ENCODE measurements around the gene MIA2.
"Not testable (repeated sequence)": the region's sequence is repeated elsewhere in the genome, so short reads cannot be mapped to it uniquely, and the experiment has no call there.

Gene MIA2

DNA sequence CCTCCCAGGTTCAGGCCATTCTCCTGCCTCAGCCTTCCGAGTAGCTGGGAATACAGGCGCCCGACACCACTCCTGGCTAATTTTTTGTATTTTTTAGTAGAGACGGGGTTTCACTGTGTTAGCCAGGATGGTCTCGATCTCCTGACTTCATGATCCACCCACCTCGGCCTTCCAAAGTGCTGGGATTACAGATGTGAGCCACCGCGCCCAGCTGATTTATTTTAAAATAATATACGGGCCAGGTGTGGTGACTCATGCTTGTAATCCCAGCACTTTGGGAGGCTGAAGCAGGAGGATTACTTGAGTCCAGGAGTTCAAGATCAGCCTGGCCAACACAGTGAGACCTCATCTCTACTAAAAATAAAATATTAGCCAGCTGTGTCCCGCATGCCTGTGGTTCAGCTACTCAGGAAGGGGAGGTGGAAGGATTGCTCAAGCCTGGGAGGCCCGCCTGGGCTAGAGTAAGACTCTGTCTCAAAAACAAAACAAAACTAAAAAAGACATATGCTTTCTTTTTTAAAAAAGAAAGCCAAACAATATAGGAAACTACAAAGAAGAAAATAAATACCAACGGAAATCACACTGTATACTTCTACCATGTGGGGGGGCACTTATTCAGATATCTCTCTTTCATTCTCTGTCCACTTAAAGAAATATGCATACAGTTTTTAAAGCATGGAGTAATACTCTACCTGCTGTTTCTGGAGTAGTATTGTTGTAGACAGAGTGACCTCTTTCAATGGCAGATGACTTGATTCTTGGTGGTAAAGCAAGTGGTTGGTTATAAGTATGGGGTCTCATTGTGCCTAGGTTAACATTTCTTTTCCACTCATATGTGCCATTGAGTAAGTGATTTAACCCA, 930 bp upstream of the MIA2 start:
- no peak for FAIRE-seq
- TF ChIP-seq, protein P1, sequence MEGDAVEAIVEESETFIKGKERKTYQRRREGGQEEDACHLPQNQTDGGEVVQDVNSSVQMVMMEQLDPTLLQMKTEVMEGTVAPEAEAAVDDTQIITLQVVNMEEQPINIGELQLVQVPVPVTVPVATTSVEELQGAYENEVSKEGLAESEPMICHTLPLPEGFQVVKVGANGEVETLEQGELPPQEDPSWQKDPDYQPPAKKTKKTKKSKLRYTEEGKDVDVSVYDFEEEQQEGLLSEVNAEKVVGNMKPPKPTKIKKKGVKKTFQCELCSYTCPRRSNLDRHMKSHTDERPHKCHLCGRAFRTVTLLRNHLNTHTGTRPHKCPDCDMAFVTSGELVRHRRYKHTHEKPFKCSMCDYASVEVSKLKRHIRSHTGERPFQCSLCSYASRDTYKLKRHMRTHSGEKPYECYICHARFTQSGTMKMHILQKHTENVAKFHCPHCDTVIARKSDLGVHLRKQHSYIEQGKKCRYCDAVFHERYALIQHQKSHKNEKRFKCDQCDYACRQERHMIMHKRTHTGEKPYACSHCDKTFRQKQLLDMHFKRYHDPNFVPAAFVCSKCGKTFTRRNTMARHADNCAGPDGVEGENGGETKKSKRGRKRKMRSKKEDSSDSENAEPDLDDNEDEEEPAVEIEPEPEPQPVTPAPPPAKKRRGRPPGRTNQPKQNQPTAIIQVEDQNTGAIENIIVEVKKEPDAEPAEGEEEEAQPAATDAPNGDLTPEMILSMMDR (IDR thresholded peaks at IDR 0.05; ENCODE audit: insufficient read depth, missing control alignments) = no peak
- no peak for DNase-seq (ENCODE audit: insufficient read length, low spot score)

DNA sequence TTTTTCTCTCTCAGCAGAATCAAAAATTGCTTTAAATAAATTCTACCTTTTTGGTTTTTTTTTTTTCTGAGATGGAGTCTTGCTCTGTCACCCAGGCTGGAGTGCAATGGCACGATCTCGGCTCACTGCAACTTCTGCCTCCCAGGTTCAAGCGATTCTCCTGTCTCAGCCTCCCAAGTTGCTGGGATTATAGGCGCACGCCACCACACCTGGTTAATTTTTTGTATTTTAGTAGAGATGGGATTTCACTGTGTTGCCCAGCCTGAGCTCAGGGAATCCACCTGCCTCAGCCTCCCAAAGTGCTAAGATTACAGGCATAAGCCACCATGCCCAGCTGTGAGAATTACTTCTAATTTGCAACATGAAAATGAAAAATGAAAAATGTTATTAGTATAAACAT, 1.3 kb downstream of the MIA2 start:
- FAIRE-seq; DNase-seq (ENCODE audit: insufficient read length, low spot score): not testable (repeated sequence)

DNA sequence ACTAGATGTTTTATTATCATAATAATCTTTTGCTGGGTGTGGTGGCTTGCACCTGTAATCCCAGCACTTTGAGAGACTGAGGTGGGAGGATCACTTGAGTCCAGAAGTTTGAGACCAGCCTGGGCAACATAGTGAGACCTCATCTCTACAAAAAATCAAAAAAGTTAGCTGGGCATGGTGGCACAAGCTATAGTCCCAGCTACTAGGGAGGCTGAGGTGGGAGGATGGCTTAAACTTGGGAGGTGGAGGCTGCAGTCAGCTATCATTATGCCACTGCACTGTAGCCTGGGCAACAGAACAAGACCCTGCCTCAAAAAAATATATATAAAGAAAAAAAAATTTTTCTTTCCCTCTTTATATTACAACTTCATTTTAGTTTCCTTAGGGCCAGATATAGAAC, 1.8 kb downstream of the MIA2 start:
- not testable (repeated sequence) for DNase-seq (ENCODE audit: insufficient read length, low spot score); FAIRE-seq

DNA sequence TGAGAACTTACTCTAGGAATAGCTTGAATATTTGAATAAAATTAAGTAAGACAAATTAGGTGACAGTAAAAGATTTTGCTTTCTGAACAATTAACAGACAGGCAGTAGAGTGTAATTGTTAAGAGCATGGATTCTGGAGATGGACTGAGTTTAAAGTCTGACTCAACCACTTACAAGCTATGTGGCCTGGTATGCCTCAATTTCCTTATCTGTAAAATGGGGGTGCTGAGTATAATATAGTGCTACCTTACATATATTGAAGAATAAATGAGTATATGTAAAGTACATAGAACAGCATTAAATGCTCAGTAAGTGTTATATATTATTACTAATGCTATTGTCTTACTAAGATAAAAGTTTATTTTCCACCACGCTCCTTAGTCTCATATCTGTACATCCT, 7.1 kb downstream of the MIA2 start:
- DNase-seq (ENCODE audit: insufficient read length, low spot score) (no peak), FAIRE-seq (no peak)
- TF ChIP-seq, protein P1 (IDR thresholded peaks at IDR 0.05; ENCODE audit: insufficient read depth, missing control alignments) = no peak

DNA sequence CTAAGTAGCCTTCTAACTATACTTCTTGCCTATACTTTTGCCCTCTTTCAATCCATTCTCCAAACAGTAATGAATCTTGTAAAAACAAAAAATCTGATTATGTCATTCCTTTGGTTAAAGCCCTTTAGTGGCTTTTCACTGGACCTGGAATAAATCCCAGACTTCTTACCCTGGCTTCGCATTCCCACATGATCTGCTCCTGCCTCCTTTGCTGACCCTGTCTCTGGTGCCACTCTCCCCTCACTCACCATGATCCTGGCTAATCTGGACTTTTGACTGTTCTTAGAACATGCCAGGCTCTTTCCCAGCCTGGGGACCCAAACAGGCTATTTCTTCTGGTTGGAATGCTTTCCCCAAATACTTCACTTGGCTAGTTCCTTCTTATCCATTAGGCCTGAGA, 7.9 kb downstream of the MIA2 start:
- TF ChIP-seq, protein P1 (IDR thresholded peaks at IDR 0.05; ENCODE audit: insufficient read depth, missing control alignments) = no peak
- FAIRE-seq (no peak), DNase-seq (ENCODE audit: insufficient read length, low spot score) (no peak)

DNA sequence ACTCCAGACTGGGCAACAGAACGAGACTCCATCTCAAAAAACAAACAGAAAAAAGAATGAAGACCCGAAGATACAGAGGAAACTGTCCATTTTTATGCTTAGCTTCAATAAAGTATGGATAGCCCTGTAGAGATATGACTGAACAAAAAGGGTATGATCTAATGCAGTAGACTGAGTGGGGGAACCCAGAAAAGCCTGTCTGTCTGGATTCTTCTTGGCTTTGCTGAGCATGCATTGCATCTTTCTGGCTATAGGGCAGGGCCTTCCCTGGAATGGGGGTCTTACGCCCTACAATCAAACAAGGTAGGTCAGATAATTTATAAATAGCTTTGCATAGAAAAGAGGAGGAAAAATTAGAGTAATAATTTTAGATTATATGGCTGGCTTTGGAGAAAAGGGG, 10.1 kb downstream of the MIA2 start:
- TF ChIP-seq, protein P1 (IDR thresholded peaks at IDR 0.05; ENCODE audit: insufficient read depth, missing control alignments) = no peak
- DNase-seq (ENCODE audit: insufficient read length, low spot score) = no peak
- no peak for FAIRE-seq

DNA sequence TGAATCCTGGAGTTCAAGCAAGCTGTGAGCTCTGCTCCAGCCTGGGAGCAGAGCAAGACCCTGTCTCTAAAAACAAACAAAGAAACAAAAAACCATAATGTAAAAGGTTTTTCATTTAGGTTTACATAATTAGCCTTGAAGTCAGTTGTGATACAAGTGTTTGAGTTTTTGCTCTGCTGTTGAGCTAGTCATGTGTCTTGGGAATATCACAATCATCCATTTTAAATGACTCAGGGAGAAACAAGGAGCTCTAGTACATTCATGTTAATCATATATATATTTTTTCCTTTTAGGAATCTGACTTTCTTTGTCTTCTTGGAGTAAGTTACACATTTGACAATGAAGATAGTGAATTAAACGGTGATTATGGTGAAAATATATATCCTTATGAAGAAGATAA, 12.9 kb downstream of the MIA2 start:
- DNase-seq (ENCODE audit: insufficient read length, low spot score) (no peak), FAIRE-seq (no peak)
- TF ChIP-seq, protein P1 (IDR thresholded peaks at IDR 0.05; ENCODE audit: insufficient read depth, missing control alignments) = no peak

DNA sequence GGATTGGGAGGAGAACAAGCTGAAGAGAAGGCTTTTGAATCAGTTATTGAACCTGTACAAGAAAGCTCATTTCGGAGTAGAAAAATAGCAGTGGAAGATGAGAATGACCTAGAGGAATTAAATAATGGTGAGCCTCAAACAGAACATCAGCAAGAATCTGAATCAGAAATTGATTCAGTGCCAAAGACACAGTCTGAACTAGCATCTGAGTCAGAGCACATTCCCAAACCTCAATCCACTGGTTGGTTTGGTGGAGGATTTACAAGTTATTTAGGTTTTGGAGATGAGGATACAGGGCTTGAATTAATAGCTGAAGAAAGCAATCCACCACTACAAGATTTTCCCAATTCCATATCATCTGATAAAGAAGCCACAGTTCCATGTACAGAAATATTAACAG, 13.5 kb downstream of the MIA2 start:
- no peak for FAIRE-seq
- TF ChIP-seq, protein P1 (IDR thresholded peaks at IDR 0.05; ENCODE audit: insufficient read depth, missing control alignments) = no peak
- DNase-seq (ENCODE audit: insufficient read length, low spot score) = no peak

All from D721Med (cell line).